ENCODE measurements around the gene ITIH4. TPM values are rescaled to one million over a fixed set of nuclear protein-coding genes. Genes with fewer than 3 reads are reported as not detected.

ITIH4 gene
- total RNA-seq, 2 experiments from 2014 or later, result 35.8 to 40.4 TPM

GRCh38 chr3:52857864-52858263 lies 27.4 kb upstream of the ITIH4 start:
- intact Hi-C loops (cut with DNase I, micrococcal nuclease), result no loop called here
- H3K27ac Mint-ChIP-seq, result no peak overlapping the region

GRCh38 chr3:52857133-52857532 lies 26.7 kb upstream of the ITIH4 start:
- POLR2A ChIA-PET, result no interaction called here
- Histone ChIP-seq H3K9me3 (ENCODE audit: control insufficient read depth in 1 of 2, insufficient read depth in 1 of 2, low read length in 2 of 2) (no peaks in the 10 kb centered on the region), H3K36me3 (ENCODE audit: insufficient read depth, low read length) (peaks cover 37% of the 10 kb centered on the region), H3K4me3 (ENCODE audit: low read length) (no peak overlapping the region), H3K27ac (ENCODE audit: low read depth in 1 of 2, low read length in 2 of 2) (no peak overlapping the region), H3K4me1 (ENCODE audit: insufficient read depth, low read length) (no peaks in the 10 kb centered on the region), H3K27me3 (ENCODE audit: control insufficient read depth in 1 of 2, insufficient read depth in 2 of 2, low read length in 2 of 2) (no peaks in the 10 kb centered on the region)
- intact Hi-C loops (cut with DNase I, micrococcal nuclease), result no loop called here
- Mint-ChIP-seq H3K4me3 (no peak overlapping the region), H3K36me3 (ENCODE audit: low read depth) (peaks cover 36% of the 10 kb centered on the region), H3K9me3 (no peaks in the 10 kb centered on the region), H3K4me1 (ENCODE audit: low read depth) (no peaks in the 10 kb centered on the region), H3K27me3 (no peaks in the 10 kb centered on the region), H3K27ac (no peak overlapping the region)
- TF ChIP-seq CTCF (IDR thresholded peaks at IDR 0.05), result no peak
- CTCF ChIA-PET, result no interaction called here
- ATAC-seq (ENCODE audit: poor library complexity), result no peak
- no peak for DNase-seq

More at GRCh38 chr3:52857864-52858263, 27.4 kb upstream of the ITIH4 start:
- H3K4me3 Mint-ChIP-seq, result no peak overlapping the region
- ChIA-PET CTCF (no interaction called here), POLR2A (no interaction called here)
- no peaks in the 10 kb centered on the region for H3K27me3 Mint-ChIP-seq
- no peaks in the 10 kb centered on the region for H3K9me3 Mint-ChIP-seq
- H3K4me1 Mint-ChIP-seq (ENCODE audit: low read depth), result no peaks in the 10 kb centered on the region
- Histone ChIP-seq H3K36me3 (ENCODE audit: insufficient read depth, low read length) (peaks cover 31% of the 10 kb centered on the region), H3K27ac (ENCODE audit: low read depth in 1 of 2, low read length in 2 of 2) (no peak overlapping the region), H3K9me3 (ENCODE audit: control insufficient read depth in 1 of 2, insufficient read depth in 1 of 2, low read length in 2 of 2) (no peaks in the 10 kb centered on the region), H3K4me1 (ENCODE audit: insufficient read depth, low read length) (no peaks in the 10 kb centered on the region), H3K4me3 (ENCODE audit: low read length) (no peak overlapping the region), H3K27me3 (ENCODE audit: control insufficient read depth in 1 of 2, insufficient read depth in 2 of 2, low read length in 2 of 2) (no peaks in the 10 kb centered on the region)
- H3K36me3 Mint-ChIP-seq (ENCODE audit: low read depth), result peaks cover 36% of the 10 kb centered on the region
- TF ChIP-seq CTCF (IDR thresholded peaks at IDR 0.05), result no peak
- DNase-seq (no peak), ATAC-seq (ENCODE audit: poor library complexity) (no peak)

GRCh38 chr3:52856666-52857065 lies 26.2 kb upstream of the ITIH4 start:
- H3K4me3 Mint-ChIP-seq, result no peak overlapping the region
- H3K4me1 Mint-ChIP-seq (ENCODE audit: low read depth), result no peaks in the 10 kb centered on the region
- no peak overlapping the region for H3K27ac Mint-ChIP-seq
- no peak for ATAC-seq (ENCODE audit: poor library complexity)
- no peaks in the 10 kb centered on the region for H3K4me1 ChIP-seq (ENCODE audit: insufficient read depth, low read length)
- H3K27me3 Mint-ChIP-seq, result no peaks in the 10 kb centered on the region
- CTCF ChIA-PET, result no interaction called here
- H3K27me3 ChIP-seq (ENCODE audit: control insufficient read depth in 1 of 2, insufficient read depth in 2 of 2, low read length in 2 of 2), result no peaks in the 10 kb centered on the region
- no peak overlapping the region for H3K27ac ChIP-seq (ENCODE audit: low read depth in 1 of 2, low read length in 2 of 2)
- H3K36me3 Mint-ChIP-seq (ENCODE audit: low read depth), result peaks cover 36% of the 10 kb centered on the region
- H3K9me3 Mint-ChIP-seq, result no peaks in the 10 kb centered on the region
- peaks cover 41% of the 10 kb centered on the region for H3K36me3 ChIP-seq (ENCODE audit: insufficient read depth, low read length)
- POLR2A ChIA-PET, result no interaction called here
- TF ChIP-seq CTCF (IDR thresholded peaks at IDR 0.05), result no peak
- no peaks in the 10 kb centered on the region for H3K9me3 ChIP-seq (ENCODE audit: control insufficient read depth in 1 of 2, insufficient read depth in 1 of 2, low read length in 2 of 2)
- no peak overlapping the region for H3K4me3 ChIP-seq (ENCODE audit: low read length)
- intact Hi-C loops (cut with DNase I, micrococcal nuclease), result no loop called here
- no peak for DNase-seq

Measured in CD4-positive, alpha-beta T cell (primary cell).